Tibial artery (tissue), 4 donors: Measurements from ENCODE around the gene CELA3B.
"Not testable (repeated sequence)": the region's sequence is repeated elsewhere in the genome, so short reads cannot be mapped to it uniquely, and the experiment has no call there.

Experiments
- DNase-seq, 2 donors: peaks; one replicate each; pipeline ENCODE4 v3.0.0-alpha.2; 2019
- H3K27ac ChIP-seq, 2 donors: fragments of 200-600 bp; sonication (generic) in 1 of 2; 1 replicate in 1 of 2; 2 replicates in 1 of 2; pipeline ENCODE4 v1.5.1; 2018 to 2019; ENCODE audit warnings: mild to moderate bottlenecking in 1 of 2
- H3K27me3 ChIP-seq, 2 donors: fragments of 200-600 bp; sonication (generic) in 1 of 2; one replicate each; pipeline versions ENCODE4 v1.5.1 to v1.6.0; 2016 to 2019
- H3K36me3 ChIP-seq, 3 donors: fragments of 200-600 bp; sonication (generic) in 2 of 3; one replicate each; pipeline ENCODE4 v1.5.1; 2016 to 2019; ENCODE audit warnings: mild to moderate bottlenecking in 2 of 3
- H3K4me1 ChIP-seq, 4 donors: fragments of 200-600 bp; sonication (generic) in 2 of 4; 1 replicate in 3 of 4; 2 replicates in 1 of 4; pipeline ENCODE4 v1.5.1; 2016 to 2019
- H3K4me3 ChIP-seq, 2 donors: fragments of 200-600 bp; sonication (generic) in 1 of 2; 1 replicate in 1 of 2; 2 replicates in 1 of 2; pipeline ENCODE4 v1.5.1; 2018 to 2019; ENCODE audit warnings: mild to moderate bottlenecking in 2 of 2
- H3K9me3 ChIP-seq, 3 donors: fragments of 200-600 bp; sonication (generic) in 1 of 3; one replicate each; pipeline ENCODE4 v1.5.1; 2016 to 2019
- intact Hi-C: fragments of 100-400 bp; cut with DNase I; formaldehyde crosslinking; loops from one replicate; pipeline ENCODE4 v1.15.0; 2023; ENCODE audit warnings: low total_unique reads
- TF ChIP-seq, protein P1 (sequence below), 2 experiments: fragments of 200-600 bp in 1 of 2; fragments of 450-650 bp in 1 of 2; IDR thresholded peaks; one replicate each; pipeline ENCODE4 v1.5.1; 2017 to 2019; ENCODE audit warnings: antibody characterized with exemption in 2 of 2, mild to moderate bottlenecking in 1 of 2, moderate library complexity in 1 of 2

The CELA3B gene

DNA sequence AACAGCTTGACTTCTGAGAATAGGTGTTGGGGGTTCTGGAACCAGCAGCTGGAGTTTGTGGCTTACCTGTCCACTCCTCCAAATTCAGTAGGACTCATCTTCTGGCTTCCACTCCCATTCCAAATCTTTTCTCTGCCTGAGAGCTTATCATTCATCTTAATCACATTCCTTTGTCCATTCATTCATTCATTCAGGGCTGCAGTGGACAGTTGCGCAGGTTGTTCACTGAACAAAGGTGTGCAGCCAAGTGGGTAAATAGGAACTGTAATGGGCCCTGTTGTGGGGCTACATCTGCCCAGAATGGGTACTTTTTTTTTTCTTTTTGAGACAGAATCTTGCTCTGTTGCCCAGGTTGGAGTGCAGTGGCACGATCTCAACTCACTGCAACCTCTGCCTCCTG, 36.3 kb upstream of the CELA3B start:
- DNase-seq = no peak
- Histone ChIP-seq H3K36me3 (no peaks in the 10 kb centered on the region), H3K27ac (peak overlapping the region; percentile 88 to 89), H3K9me3 (no peaks in the 10 kb centered on the region), H3K4me3 (no peak overlapping the region), H3K27me3 (no peaks in the 10 kb centered on the region), H3K4me1 (peaks cover 0 to 79% (median 60%) of the 10 kb centered on the region in 4 donors)
- TF ChIP-seq, protein P1, sequence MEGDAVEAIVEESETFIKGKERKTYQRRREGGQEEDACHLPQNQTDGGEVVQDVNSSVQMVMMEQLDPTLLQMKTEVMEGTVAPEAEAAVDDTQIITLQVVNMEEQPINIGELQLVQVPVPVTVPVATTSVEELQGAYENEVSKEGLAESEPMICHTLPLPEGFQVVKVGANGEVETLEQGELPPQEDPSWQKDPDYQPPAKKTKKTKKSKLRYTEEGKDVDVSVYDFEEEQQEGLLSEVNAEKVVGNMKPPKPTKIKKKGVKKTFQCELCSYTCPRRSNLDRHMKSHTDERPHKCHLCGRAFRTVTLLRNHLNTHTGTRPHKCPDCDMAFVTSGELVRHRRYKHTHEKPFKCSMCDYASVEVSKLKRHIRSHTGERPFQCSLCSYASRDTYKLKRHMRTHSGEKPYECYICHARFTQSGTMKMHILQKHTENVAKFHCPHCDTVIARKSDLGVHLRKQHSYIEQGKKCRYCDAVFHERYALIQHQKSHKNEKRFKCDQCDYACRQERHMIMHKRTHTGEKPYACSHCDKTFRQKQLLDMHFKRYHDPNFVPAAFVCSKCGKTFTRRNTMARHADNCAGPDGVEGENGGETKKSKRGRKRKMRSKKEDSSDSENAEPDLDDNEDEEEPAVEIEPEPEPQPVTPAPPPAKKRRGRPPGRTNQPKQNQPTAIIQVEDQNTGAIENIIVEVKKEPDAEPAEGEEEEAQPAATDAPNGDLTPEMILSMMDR (IDR thresholded peaks at IDR 0.05) = no peak
- intact Hi-C loops = loop anchor here (5.0 kb wide), 1 partner anchor 38 kb away; no protein-coding TSS in a partner anchor

- no peak for DNase-seq
- Histone ChIP-seq H3K4me3 (no peak overlapping the region), H3K36me3 (no peaks in the 10 kb centered on the region), H3K27me3 (no peaks in the 10 kb centered on the region), H3K4me1 (peaks cover 0 to 79% (median 56%) of the 10 kb centered on the region in 4 donors), H3K27ac (peak overlapping the region; percentile 88 to 89), H3K9me3 (no peaks in the 10 kb centered on the region)
- intact Hi-C loops = loop anchor here (5.0 kb wide), 1 partner anchor 39 kb away; no protein-coding TSS in a partner anchor
- TF ChIP-seq, protein P1 (IDR thresholded peaks at IDR 0.05) = no peak
Measured at GRCh38 chr1:21941370-21941769, 35.5 kb upstream of the CELA3B start.

DNA sequence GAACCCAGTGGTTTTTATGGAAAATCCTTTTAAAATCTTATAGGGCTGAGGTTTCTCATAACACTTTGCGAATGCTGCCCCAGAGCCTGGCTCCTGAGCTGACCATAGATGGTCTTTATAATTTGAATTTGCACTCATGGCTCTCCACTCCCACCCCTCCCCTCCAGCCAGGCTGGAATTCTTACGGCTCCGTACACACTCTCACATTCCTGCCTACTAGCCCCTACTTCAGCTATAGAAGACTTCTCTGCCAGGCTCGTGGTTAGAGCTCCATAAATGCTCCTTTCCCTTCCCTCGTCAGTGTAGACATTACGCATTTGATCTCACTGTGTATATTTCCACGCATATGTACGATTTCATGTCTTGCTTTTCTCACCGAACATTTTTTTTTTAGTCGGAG, 34.4 kb upstream of the CELA3B start:
- no peaks in the 10 kb centered on the region for H3K27me3 ChIP-seq
- no peak overlapping the region for H3K4me3 ChIP-seq
- no peaks in the 10 kb centered on the region for H3K9me3 ChIP-seq
- peaks cover 0 to 78% (median 55%) of the 10 kb centered on the region in 4 donors for H3K4me1 ChIP-seq
- no peak for DNase-seq
- H3K36me3 ChIP-seq = no peaks in the 10 kb centered on the region
- intact Hi-C loops = loop anchor here (5.0 kb wide), 1 partner anchor 40 kb away; no protein-coding TSS in a partner anchor
- TF ChIP-seq, protein P1 (IDR thresholded peaks at IDR 0.05) = no peak
- peak overlapping the region; percentile 88 to 89 for H3K27ac ChIP-seq

- H3K27ac ChIP-seq = peak overlapping the region; percentile 88 to 89
- DNase-seq = peak; percentile 68 to 89
- not testable (repeated sequence) for H3K9me3 ChIP-seq, H3K27me3 ChIP-seq, H3K36me3 ChIP-seq, H3K4me3 ChIP-seq
- intact Hi-C loops = loop anchor here (5.0 kb wide), 1 partner anchor 41 kb away; no protein-coding TSS in a partner anchor
- peaks cover 0 to 72% (median 50%) of the 10 kb centered on the region in 4 donors for H3K4me1 ChIP-seq
Measured at GRCh38 chr1:21942959-21943640, 33.7 kb upstream of the CELA3B start.

DNA sequence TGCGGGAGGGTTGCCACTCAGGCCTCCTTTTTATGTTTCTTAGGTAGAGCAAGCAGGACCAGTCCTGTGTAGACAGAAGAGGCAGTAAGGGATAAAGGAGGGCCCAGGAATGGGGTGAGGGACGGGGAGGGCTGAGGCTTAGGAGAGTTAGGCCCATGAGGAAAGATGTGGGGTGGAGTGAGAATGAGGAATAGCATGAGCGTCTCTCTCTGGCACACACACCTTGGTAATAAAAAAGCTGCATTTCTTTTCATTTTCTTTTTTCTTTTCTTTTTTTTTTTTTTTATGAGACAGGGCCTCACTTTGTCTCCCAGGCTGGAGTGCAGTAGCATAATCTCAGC, 32.1 kb upstream of the CELA3B start:
- TF ChIP-seq, protein P1 (IDR thresholded peaks at IDR 0.05) = no peak
- intact Hi-C loops = loop anchor here (5.0 kb wide), 1 partner anchor 42 kb away; no protein-coding TSS in a partner anchor

DNA sequence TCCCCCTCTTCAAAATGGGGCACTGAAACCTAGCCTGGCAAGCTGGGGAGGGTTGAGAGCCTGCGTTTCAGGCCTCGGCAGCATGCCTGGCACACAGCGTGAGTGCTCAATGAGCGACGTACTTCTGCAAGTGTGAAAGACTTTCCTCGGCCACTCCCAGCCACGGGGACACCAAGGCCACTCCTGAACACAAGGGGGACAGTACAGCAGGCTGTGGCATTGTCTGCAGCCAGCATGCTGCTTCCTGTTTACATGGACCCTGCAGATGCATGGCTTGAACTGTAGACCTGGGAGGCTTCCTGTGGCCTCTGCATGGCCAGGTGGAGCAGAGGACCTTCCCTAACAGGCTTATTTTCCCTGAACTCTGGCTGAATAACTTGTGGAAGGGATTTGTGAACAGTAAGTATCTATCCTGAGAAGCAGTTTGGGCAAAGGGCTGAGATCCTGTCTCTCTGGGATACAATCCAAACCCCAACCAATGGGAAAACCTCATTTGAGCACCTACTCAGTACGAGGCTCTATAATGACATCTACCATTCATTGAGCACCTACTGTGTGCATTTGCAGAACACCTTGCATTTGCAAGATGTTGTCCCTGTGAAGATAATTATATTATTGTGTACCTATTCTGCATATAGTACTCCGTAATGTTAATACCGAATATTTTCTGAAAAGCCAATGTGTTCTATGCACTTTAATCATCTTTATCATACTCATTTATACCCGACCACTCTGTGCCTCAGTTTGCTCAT, 29.8 kb upstream of the CELA3B start:
- H3K27me3 ChIP-seq = no peaks in the 10 kb centered on the region
- intact Hi-C loops = no loop called here
- DNase-seq = no peak
- H3K36me3 ChIP-seq = no peaks in the 10 kb centered on the region
- peaks cover 0 to 33% (median 17%) of the 10 kb centered on the region in 4 donors for H3K4me1 ChIP-seq
- H3K4me3 ChIP-seq = no peak overlapping the region
- no peak overlapping the region for H3K27ac ChIP-seq
- TF ChIP-seq, protein P1 (IDR thresholded peaks at IDR 0.05) = no peak
- H3K9me3 ChIP-seq = no peaks in the 10 kb centered on the region

More for the DNA sequence above, 32.1 kb upstream of the CELA3B start:
- Histone ChIP-seq H3K27me3 (no peaks in the 10 kb centered on the region), H3K4me1 (peaks cover 0 to 56% (median 34%) of the 10 kb centered on the region in 4 donors), H3K9me3 (no peaks in the 10 kb centered on the region), H3K4me3 (no peak overlapping the region), H3K27ac (peak overlapping the region; percentile 70 to 88), H3K36me3 (no peaks in the 10 kb centered on the region)
- no peak for DNase-seq
